CD4-positive, alpha-beta T cell treated with Interferon gamma for 1 hour (primary cell): ENCODE data around the gene GAL3ST2.

Experiments used
- DNase-seq: peaks from one replicate; pipeline ENCODE4 v3.0.0-alpha.2; 2020

The GAL3ST2 gene

GRCh38 chr2:241848761-241849615, 72.4 kb downstream of the GAL3ST2 start:
- no peak for DNase-seq

DNA sequence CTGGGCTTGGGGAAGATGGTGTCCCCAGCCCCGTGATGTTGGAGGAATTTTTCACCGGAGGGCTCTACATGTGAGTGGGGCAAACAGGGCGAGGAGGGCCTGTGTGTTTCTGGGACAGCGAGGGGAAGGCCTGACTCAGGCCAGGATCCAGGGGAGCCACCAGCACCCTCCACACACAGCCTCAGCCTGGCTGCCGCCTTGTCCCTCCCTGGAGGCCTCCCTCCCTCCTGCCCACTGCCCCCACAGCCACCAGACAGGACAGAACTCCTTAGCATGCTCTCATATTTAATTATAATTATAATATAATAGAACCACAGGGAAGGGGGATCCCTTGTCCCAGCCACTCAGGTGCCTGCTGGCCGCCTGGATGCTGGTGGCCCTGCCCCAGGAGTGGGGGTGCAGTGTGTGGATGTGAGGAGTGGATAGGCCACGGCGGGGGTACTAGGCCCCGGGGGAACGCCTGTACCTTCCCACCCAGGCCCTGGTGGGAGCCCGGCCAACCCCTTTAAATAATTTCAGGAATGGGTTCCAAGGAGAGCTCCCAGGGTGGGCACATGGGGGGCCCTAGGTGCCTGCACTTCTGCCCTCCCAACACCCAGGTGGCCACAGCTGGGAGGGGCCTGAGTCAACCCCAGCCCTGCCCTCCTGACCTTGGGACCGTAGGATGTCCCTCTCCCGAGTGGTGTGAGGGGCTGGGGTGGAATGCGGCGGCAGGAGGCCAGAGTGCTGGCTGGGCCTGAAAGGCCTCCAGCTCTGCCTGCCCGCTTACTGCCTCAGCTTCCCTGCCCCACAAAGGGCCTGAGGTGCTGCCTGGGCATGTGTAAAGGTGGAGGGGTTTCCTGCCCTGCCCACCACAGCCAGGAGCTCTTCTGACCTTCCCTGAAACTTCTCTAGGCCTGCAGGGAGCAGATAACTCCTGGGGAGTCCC, 73.3 kb downstream of the GAL3ST2 start:
- DNase-seq, result no peak

- DNase-seq, result no peak
These were observed 74.1 kb downstream of the GAL3ST2 start for GRCh38 chr2:241850544-241851324.

DNA sequence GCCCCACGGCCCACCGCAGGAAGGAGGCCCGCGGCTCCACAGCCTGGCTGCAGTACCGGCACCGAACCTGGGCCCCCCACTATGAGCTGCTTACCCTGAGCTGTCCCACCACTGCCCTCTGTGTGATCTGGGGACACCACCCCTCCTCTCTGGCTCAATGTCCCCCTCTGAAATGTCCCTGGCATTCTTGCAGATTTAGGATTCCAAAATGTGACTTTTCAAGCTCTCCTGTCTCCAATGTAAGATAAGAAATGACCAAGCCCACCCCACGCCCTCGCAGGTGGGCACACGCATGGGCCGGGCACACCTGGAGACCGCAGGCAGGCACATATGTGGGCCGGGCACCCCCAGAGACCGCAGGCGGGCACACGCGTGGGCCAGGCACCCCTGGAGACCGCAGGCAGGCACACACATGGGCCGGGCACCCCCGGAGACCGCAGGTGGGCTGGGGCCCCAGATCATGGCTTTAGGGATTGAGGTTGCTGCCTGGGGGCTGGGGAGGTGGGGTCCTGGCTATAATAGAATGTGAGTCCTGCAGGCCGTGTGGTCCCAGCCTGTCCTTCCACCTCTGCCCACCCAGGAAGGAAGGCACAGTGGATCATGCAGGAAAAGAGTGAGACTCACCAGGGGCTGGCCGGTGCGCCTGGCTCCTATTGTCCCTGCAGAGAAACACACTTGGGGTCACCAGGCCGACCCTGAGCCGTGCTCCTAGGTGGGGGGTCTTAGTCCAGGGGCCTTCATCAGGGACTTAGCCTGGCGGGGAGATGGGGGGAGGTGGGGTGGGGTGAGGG, 74.9 kb downstream of the GAL3ST2 start:
- no peak for DNase-seq

- no peak for DNase-seq
These were observed 75.7 kb downstream of the GAL3ST2 start for GRCh38 chr2:241852116-241852980.

GRCh38 chr2:241852981-241853631, 76.5 kb downstream of the GAL3ST2 start:
- no peak for DNase-seq
